ENCODE measurements around the gene DIP2C. TPM values are rescaled to one million over a fixed set of nuclear protein-coding genes. Genes with fewer than 3 reads are reported as not detected.
A peak's percentile ranks its signal among the peaks of the same experiment; 100 is the strongest.
"Not testable (repeated sequence)": the region's sequence is repeated elsewhere in the genome, so short reads cannot be mapped to it uniquely, and the experiment has no call there.

DIP2C gene
- total and polyA plus RNA-seq, 2 donors from 2014 or later, result 6.2 to 22.6 TPM

DNA sequence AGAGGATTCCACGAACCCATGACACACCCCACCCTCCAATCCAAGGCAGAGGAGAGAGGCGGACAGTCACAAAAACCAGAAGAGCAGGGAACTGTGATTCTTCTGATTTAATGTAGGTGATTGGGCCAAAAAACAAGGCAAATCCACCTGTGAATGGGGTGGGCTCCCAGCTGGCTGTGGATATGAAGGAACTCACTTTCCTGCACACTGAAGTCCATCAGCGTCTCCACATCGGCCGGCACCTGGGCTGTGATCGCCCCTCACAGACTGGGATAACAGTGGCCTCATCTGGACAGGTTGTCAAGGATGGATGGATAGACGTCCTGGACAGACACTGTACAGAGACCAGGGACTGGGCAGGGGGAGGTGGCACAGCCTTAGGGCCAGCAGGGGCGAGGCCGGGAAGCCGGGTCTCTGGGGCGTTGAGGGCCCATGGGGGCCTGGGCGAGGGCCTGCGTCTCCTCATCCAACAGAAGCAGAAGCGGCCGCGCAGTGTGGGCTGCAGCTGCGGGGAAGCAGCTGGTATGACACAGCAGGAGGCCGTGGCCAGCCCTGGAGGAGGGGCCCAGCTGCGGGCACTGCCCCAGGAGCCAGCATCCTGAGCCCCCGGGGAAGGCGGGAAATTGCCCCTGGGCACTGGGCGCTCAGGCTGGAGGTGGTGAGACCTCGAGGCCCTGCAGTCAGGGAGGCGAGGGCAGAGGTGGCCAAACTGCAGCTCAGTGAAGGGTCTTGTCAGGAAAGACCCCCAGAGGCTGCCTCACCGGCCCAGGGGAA, 54.2 kb downstream of the DIP2C start:
- Histone ChIP-seq H3K9ac (ENCODE audit: low read length in 3 of 3) (no peak overlapping the region), H3K4me3 (ENCODE audit: low read length in 3 of 3) (no peak overlapping the region), H3K27me3 (ENCODE audit: control insufficient read depth, insufficient read depth, low read length) (no peaks in the 10 kb centered on the region), H3K9me3 (ENCODE audit: control insufficient read depth in 2 of 3, insufficient read depth in 1 of 3, low read length in 3 of 3) (no peaks in the 10 kb centered on the region), H3K4me1 (ENCODE audit: control insufficient read depth in 2 of 3, insufficient read depth in 2 of 3, low read depth in 1 of 3, low read length in 3 of 3) (peaks cover 0 to 12% (median 10%) of the 10 kb centered on the region in 3 donors), H3K36me3 (ENCODE audit: control insufficient read depth in 2 of 3, insufficient read depth in 3 of 3, low read length in 3 of 3) (no peaks in the 10 kb centered on the region), H3K27ac (ENCODE audit: low read depth in 2 of 2, low read length in 2 of 2) (no peak overlapping the region)
- TF ChIP-seq, protein P1, sequence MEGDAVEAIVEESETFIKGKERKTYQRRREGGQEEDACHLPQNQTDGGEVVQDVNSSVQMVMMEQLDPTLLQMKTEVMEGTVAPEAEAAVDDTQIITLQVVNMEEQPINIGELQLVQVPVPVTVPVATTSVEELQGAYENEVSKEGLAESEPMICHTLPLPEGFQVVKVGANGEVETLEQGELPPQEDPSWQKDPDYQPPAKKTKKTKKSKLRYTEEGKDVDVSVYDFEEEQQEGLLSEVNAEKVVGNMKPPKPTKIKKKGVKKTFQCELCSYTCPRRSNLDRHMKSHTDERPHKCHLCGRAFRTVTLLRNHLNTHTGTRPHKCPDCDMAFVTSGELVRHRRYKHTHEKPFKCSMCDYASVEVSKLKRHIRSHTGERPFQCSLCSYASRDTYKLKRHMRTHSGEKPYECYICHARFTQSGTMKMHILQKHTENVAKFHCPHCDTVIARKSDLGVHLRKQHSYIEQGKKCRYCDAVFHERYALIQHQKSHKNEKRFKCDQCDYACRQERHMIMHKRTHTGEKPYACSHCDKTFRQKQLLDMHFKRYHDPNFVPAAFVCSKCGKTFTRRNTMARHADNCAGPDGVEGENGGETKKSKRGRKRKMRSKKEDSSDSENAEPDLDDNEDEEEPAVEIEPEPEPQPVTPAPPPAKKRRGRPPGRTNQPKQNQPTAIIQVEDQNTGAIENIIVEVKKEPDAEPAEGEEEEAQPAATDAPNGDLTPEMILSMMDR (IDR thresholded peaks at IDR 0.05; ENCODE audit: borderline replicate concordance, extremely low read depth, insufficient read depth), result no peak
- FAIRE-seq, result no peak
- peak in 1 of 5 donors; percentile 75 for DNase-seq
- intact Hi-C loops (cut with DNase I), result no loop called here

GRCh38 chr10:634256-634655, 55.2 kb downstream of the DIP2C start:
- Histone ChIP-seq H3K27ac (ENCODE audit: low read depth in 2 of 2, low read length in 2 of 2) (peak overlapping the region; percentile 13 to 39), H3K27me3 (ENCODE audit: control insufficient read depth, insufficient read depth, low read length) (no peaks in the 10 kb centered on the region), H3K4me3 (ENCODE audit: low read length in 3 of 3) (no peak overlapping the region), H3K4me1 (ENCODE audit: control insufficient read depth in 2 of 3, insufficient read depth in 2 of 3, low read depth in 1 of 3, low read length in 3 of 3) (peaks cover 0 to 12% (median 10%) of the 10 kb centered on the region in 3 donors), H3K9ac (ENCODE audit: low read length in 3 of 3) (no peak overlapping the region), H3K9me3 (ENCODE audit: control insufficient read depth in 2 of 3, insufficient read depth in 1 of 3, low read length in 3 of 3) (no peaks in the 10 kb centered on the region), H3K36me3 (ENCODE audit: control insufficient read depth in 2 of 3, insufficient read depth in 3 of 3, low read length in 3 of 3) (no peaks in the 10 kb centered on the region)
- FAIRE-seq (no peak), DNase-seq (no peak)
- intact Hi-C loops (cut with DNase I), result no loop called here
- TF ChIP-seq, protein P1 (IDR thresholded peaks at IDR 0.05; ENCODE audit: borderline replicate concordance, extremely low read depth, insufficient read depth), result no peak

- H3K9ac ChIP-seq (ENCODE audit: low read length in 3 of 3), result peak overlapping the region in 1 of 3 donors; percentile 34
- H3K27me3 ChIP-seq (ENCODE audit: control insufficient read depth, insufficient read depth, low read length), result no peaks in the 10 kb centered on the region
- H3K36me3 ChIP-seq (ENCODE audit: control insufficient read depth in 2 of 3, insufficient read depth in 3 of 3, low read length in 3 of 3), result no peaks in the 10 kb centered on the region
- peaks cover 0 to 12% (median 10%) of the 10 kb centered on the region in 3 donors for H3K4me1 ChIP-seq (ENCODE audit: control insufficient read depth in 2 of 3, insufficient read depth in 2 of 3, low read depth in 1 of 3, low read length in 3 of 3)
- intact Hi-C loops (cut with DNase I), result no loop called here
- H3K4me3 ChIP-seq (ENCODE audit: low read length in 3 of 3), result no peak overlapping the region
- peak overlapping the region; percentile 13 to 39 for H3K27ac ChIP-seq (ENCODE audit: low read depth in 2 of 2, low read length in 2 of 2)
- FAIRE-seq (no peak), DNase-seq (peak in 1 of 5 donors; percentile 79)
- TF ChIP-seq, protein P1 (IDR thresholded peaks at IDR 0.05; ENCODE audit: borderline replicate concordance, extremely low read depth, insufficient read depth), result no peak
- H3K9me3 ChIP-seq (ENCODE audit: control insufficient read depth in 2 of 3, insufficient read depth in 1 of 3, low read length in 3 of 3), result no peaks in the 10 kb centered on the region
Observed at GRCh38 chr10:633279-634245, 55.9 kb downstream of the DIP2C start.

GRCh38 chr10:632807-633177, 56.7 kb downstream of the DIP2C start:
- FAIRE-seq; H3K9ac ChIP-seq (ENCODE audit: low read length in 3 of 3); H3K36me3 ChIP-seq (ENCODE audit: control insufficient read depth in 2 of 3, insufficient read depth in 3 of 3, low read length in 3 of 3); H3K27me3 ChIP-seq (ENCODE audit: control insufficient read depth, insufficient read depth, low read length); H3K27ac ChIP-seq (ENCODE audit: low read depth in 2 of 2, low read length in 2 of 2); H3K4me3 ChIP-seq (ENCODE audit: low read length in 3 of 3); H3K9me3 ChIP-seq (ENCODE audit: control insufficient read depth in 2 of 3, insufficient read depth in 1 of 3, low read length in 3 of 3); intact Hi-C loops (cut with DNase I); DNase-seq: not testable (repeated sequence)
- peaks cover 0 to 15% (median 9%) of the 10 kb centered on the region in 3 donors for H3K4me1 ChIP-seq (ENCODE audit: control insufficient read depth in 2 of 3, insufficient read depth in 2 of 3, low read depth in 1 of 3, low read length in 3 of 3)

- H3K27me3 ChIP-seq (ENCODE audit: control insufficient read depth, insufficient read depth, low read length); DNase-seq; H3K4me3 ChIP-seq (ENCODE audit: low read length in 3 of 3); H3K27ac ChIP-seq (ENCODE audit: low read depth in 2 of 2, low read length in 2 of 2); H3K9ac ChIP-seq (ENCODE audit: low read length in 3 of 3); FAIRE-seq; H3K36me3 ChIP-seq (ENCODE audit: control insufficient read depth in 2 of 3, insufficient read depth in 3 of 3, low read length in 3 of 3); H3K9me3 ChIP-seq (ENCODE audit: control insufficient read depth in 2 of 3, insufficient read depth in 1 of 3, low read length in 3 of 3); intact Hi-C loops (cut with DNase I): not testable (repeated sequence)
- peaks cover 0 to 15% (median 6%) of the 10 kb centered on the region in 3 donors for H3K4me1 ChIP-seq (ENCODE audit: control insufficient read depth in 2 of 3, insufficient read depth in 2 of 3, low read depth in 1 of 3, low read length in 3 of 3)
Observed at GRCh38 chr10:632155-632806, 57.2 kb downstream of the DIP2C start.

Data from kidney (tissue), 14 donors.